ENCODE results near the gene PPARD. TPM values are rescaled to one million over a fixed set of nuclear protein-coding genes. Genes with fewer than 3 reads are reported as not detected.

Gene PPARD
- total and polyA plus RNA-seq, 2 of the 13 experiments (the other 11 are each of a cell fraction or from before 2014, with no cell fraction given), result 6.1 to 13.3 TPM

GRCh38 chr6:35309611-35310264 lies 32.6 kb upstream of the PPARD start:
- Histone ChIP-seq H3K79me2 (ENCODE audit: insufficient read depth, low read length) (no peaks in the 10 kb centered on the region), H3K9me3 (ENCODE audit: low read length) (no peaks in the 10 kb centered on the region), H3K4me1 (ENCODE audit: insufficient read depth, low read length) (no peaks in the 10 kb centered on the region), H3K4me2 (ENCODE audit: low read depth, low read length) (no peak overlapping the region), H3K27ac (ENCODE audit: extremely low read length, insufficient read depth, low read length) (no peak overlapping the region), H3K4me3 (replicated peaks in 1 of 3; ENCODE audit: insufficient read depth in 1 of 3, low read depth in 2 of 3, low read length in 3 of 3) (no peak overlapping the region), H3K27me3 (ENCODE audit: control insufficient read depth in 1 of 2, insufficient read depth in 2 of 2, low read length in 2 of 2) (no peaks in the 10 kb centered on the region), H3K36me3 (replicated peaks in 1 of 2; ENCODE audit: control insufficient read depth in 1 of 2, insufficient read depth in 2 of 2, low read length in 2 of 2) (no peaks in the 10 kb centered on the region), H2AFZ (ENCODE audit: low read length) (no peak overlapping the region), H4K20me1 (ENCODE audit: insufficient read depth, low read length) (no peaks in the 10 kb centered on the region), H3K9ac (ENCODE audit: insufficient read depth, low read depth, low read length) (no peak overlapping the region)
- BruUV-seq (replicated peaks), result no TSS peak
- WGBS (ENCODE audit: low lambda C conversion rate), result 76% methylated on average over 5 of the region's 9 CpGs
- ATAC-seq, result no peak
- no peak for DNase-seq (ENCODE audit: low spot score)
- no peak for FAIRE-seq
- intact Hi-C loops (cut with micrococcal nuclease; ENCODE audit: unreplicated experiment) (no loop called here), in situ Hi-C loops (cut with HindIII; ENCODE audit: extremely low pct_ligation_motif_present, low pct_unique_long_range_greater_than_20kb) (loop anchor here (10.0 kb wide), 1 partner anchor 425 kb away; the partner anchor contains the start of gene ARMC12)
- ChIA-PET CTCF (ENCODE audit: low intra/inter-chr PET ratio, low total read pairs) (no interaction called here), POLR2A (no interaction called here)
- no peak for TF ChIP-seq SPEN (CRISPR knock-in tag; IDR thresholded peaks at IDR 0.05; ENCODE audit: low read depth)
- TF ChIP-seq ZNF446 (CRISPR knock-in tag; IDR thresholded peaks at IDR 0.05), result no peak
- no peak for TF ChIP-seq TFE3 (CRISPR knock-in tag; IDR thresholded peaks at IDR 0.05)
- no peak for TF ChIP-seq SMARCC2 (IDR thresholded peaks at IDR 0.05)
- no peak for TF ChIP-seq ZBTB4 (CRISPR knock-in tag; IDR thresholded peaks at IDR 0.05; ENCODE audit: borderline replicate concordance)
- no peak for TF ChIP-seq RFX5 (IDR thresholded peaks at IDR 0.05; ENCODE audit: low read depth, low read length)
- no peak for TF ChIP-seq TBL1XR1 (IDR thresholded peaks at IDR 0.05; ENCODE audit: borderline replicate concordance, low read length, partially characterized antibody)
- TF ChIP-seq ZNF17 (CRISPR knock-in tag; IDR thresholded peaks at IDR 0.05), result no peak
- TF ChIP-seq MEIS1 (CRISPR knock-in tag; IDR thresholded peaks at IDR 0.05; ENCODE audit: borderline replicate concordance), result no peak

Measured in HepG2 (cell line).